GM12891 (cell line): ENCODE measurements around the gene SFXN1.

Source experiments
- PAX5 ChIP-seq: IDR thresholded peaks from 2 replicates; pipeline ENCODE4 v1.6.1; 2011; ENCODE audit warnings: low read length, moderate library complexity, mild to moderate bottlenecking; ENCODE audit not compliant: insufficient read depth, severe bottlenecking
- POLR2A ChIP-seq: IDR thresholded peaks from 2 replicates; pipeline ENCODE4 v1.6.1; 2011; ENCODE audit warnings: low read depth, low read length, control low read depth
- TAF1 ChIP-seq: IDR thresholded peaks from 2 replicates; pipeline ENCODE4 v1.6.1; 2011; ENCODE audit warnings: low read depth, low read length, control low read depth

DNA sequence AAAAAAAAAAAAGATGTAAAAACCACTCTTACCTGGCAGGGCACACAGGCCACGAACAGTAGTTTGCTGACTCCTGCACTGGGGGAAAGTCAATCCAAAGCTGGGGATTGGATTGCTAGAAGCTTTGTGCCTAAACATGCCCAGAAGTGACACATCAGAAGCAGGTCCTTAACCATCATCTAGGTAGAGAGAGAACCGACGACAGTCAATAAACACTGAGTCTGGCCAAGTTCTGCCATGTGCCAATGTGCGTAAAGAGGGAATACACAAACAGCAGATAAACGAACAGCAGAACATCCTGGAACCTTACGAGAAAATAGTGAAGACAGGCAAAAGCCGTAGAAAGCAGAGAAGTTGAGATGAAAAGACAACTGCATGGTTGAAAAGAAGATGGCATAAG is 14.9 kb downstream of the SFXN1 start:
- TF ChIP-seq POLR2A, result no peak
- no peak for TF ChIP-seq TAF1
- no peak for TF ChIP-seq PAX5
